SU-DHL-6 (cell line): ENCODE data around the gene PLRG1.

Experiments
- H2AFZ ChIP-seq: fragments of 200-600 bp; sonication (generic); 2 replicates; pipeline ENCODE4 v1.6.1; 2014; ENCODE audit warnings: low read depth, mild to moderate bottlenecking, moderate library complexity, mixed read lengths, antibody characterized with exemption, low read length; ENCODE audit not compliant: severe bottlenecking
- H3F3A ChIP-seq: fragments of 200-600 bp; shearing (Covaris generic); 2 replicates; pipeline ENCODE4 v1.6.0; 2016; ENCODE audit warnings: antibody characterized with exemption, mild to moderate bottlenecking; ENCODE audit not compliant: insufficient read depth
- H3K27ac ChIP-seq: fragments of 200-600 bp; sonication (generic); 2 replicates; pipeline ENCODE4 v1.5.1; 2016; ENCODE audit warnings: low read depth, mild to moderate bottlenecking, low read length, moderate library complexity, mixed read lengths
- H3K27me3 ChIP-seq: fragments of 200-600 bp; sonication (generic), shearing (Covaris generic); 2 replicates; pipeline ENCODE4 v1.6.0; 2014; ENCODE audit warnings: mild to moderate bottlenecking, low read length
- H3K36me3 ChIP-seq: fragments of 200-600 bp; sonication (generic); 2 replicates; pipeline ENCODE4 v1.6.1; 2014; ENCODE audit warnings: mild to moderate bottlenecking, low read length, mixed read lengths
- H3K4me2 ChIP-seq: fragments of 300-600, 200-600 bp; shearing (Covaris generic), sonication (generic); 2 replicates; pipeline ENCODE4 v1.6.0; 2014; ENCODE audit warnings: low read length, low read depth, mild to moderate bottlenecking; ENCODE audit not compliant: poor library complexity, severe bottlenecking
- H3K4me3 ChIP-seq: fragments of 200-600 bp; sonication (generic); 2 replicates; pipeline ENCODE4 v1.5.1; 2014; ENCODE audit warnings: antibody characterized with exemption, low read length, mild to moderate bottlenecking, mixed read lengths; ENCODE audit not compliant: insufficient read depth, poor library complexity, severe bottlenecking
- H3K79me2 ChIP-seq: fragments of 200-600 bp; sonication (generic); 2 replicates; pipeline ENCODE4 v1.6.1; 2014; ENCODE audit warnings: mild to moderate bottlenecking, low read length, moderate library complexity; ENCODE audit not compliant: insufficient read depth
- H3K9ac ChIP-seq: fragments of 200-600 bp; sonication (generic); 2 replicates; pipeline ENCODE4 v1.7.0; 2014; ENCODE audit warnings: mild to moderate bottlenecking, low read length
- H3K9me2 ChIP-seq: fragments of 200-600 bp; sonication (generic); replicated peaks from 2 replicates; pipeline ENCODE4 v1.6.1; 2014; ENCODE audit warnings: low read length; ENCODE audit not compliant: insufficient read depth
- H3K9me3 ChIP-seq: fragments of 200-600 bp; sonication (generic); 2 replicates; pipeline ENCODE4 v1.6.1; 2014; ENCODE audit warnings: low read length, mixed read lengths; ENCODE audit not compliant: insufficient read depth
- H4K20me1 ChIP-seq: fragments of 200-600 bp; sonication (generic); 2 replicates; pipeline ENCODE4 v1.6.1; 2014; ENCODE audit warnings: low read depth, mild to moderate bottlenecking, antibody characterized with exemption, low read length, moderate library complexity, mixed read lengths
- EZH2phosphoT487 ChIP-seq: fragments of 200-600 bp; sonication (generic), shearing (Covaris generic); conservative IDR thresholded peaks from 2 replicates; pipeline ENCODE4 v1.6.1; 2018; ENCODE audit warnings: mild to moderate bottlenecking, antibody characterized with exemption, low read length, moderate library complexity, mixed read lengths
- TF ChIP-seq, protein P1 (sequence below): fragments of 200-600 bp; sonication (generic); IDR thresholded peaks from one replicate; pipeline ENCODE4 v1.5.1; 2017; ENCODE audit warnings: antibody characterized with exemption, mild to moderate bottlenecking, low read length, moderate library complexity; ENCODE audit not compliant: insufficient read depth, poor library complexity, severe bottlenecking

Gene PLRG1

DNA sequence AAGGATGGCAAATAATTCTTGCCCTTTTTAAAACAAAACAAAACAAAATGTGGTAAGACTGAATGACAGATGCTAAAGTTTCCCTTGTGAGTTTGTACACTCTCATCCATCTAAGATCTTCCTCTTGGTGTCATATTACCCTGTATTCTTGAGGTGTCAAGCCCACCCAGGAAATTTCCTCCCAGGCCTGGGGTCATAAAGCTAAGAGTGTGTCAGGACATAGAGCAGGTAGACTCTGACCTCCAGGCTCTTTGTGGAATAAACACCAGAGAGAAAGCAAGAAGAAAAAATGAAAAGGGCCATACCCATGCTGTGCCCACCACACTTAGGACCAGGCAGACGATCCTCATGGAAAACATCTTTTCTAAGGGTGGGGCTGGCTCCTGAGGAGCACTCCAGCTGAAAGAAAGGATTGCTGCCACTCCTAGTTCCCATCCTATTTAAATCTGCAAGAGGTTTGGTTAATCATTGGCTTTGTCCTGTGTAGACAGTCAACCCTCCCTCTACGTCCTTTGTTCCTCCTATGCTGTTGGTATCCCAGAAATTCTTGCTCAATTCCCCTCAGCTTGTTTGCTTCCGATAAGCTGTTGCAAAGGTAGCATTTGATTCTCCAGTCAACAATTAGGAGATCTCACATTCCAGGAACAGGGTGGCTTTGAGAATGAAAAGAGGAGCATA, 40.3 kb upstream of the PLRG1 start, which contains the start of gene FGA:
TSS of gene FGA (minus strand) at position 414 of the 678 bp plus-strand sequence. CDS start at position 359, 55 bp downstream.
- Histone ChIP-seq H2AFZ (no peak within 1 kb of the TSS), H3K4me2 (no peak within 1 kb of the TSS), H3K9me2 (no peaks in the 10 kb centered on the region), H3K9me3 (no peaks in the 10 kb centered on the region), H3F3A (no peaks in the 10 kb centered on the region), H3K9ac (no peak within 1 kb of the TSS), H3K4me3 (no peak within 1 kb of the TSS), H4K20me1 (no peaks in the 10 kb centered on the region), H3K27ac (no peak within 1 kb of the TSS), H3K27me3 (no peaks in the 10 kb centered on the region), H3K36me3 (no peaks in the 10 kb centered on the region), H3K79me2 (no peaks in the 10 kb centered on the region)
- no peak for TF ChIP-seq EZH2phosphoT487
- TF ChIP-seq, protein P1, sequence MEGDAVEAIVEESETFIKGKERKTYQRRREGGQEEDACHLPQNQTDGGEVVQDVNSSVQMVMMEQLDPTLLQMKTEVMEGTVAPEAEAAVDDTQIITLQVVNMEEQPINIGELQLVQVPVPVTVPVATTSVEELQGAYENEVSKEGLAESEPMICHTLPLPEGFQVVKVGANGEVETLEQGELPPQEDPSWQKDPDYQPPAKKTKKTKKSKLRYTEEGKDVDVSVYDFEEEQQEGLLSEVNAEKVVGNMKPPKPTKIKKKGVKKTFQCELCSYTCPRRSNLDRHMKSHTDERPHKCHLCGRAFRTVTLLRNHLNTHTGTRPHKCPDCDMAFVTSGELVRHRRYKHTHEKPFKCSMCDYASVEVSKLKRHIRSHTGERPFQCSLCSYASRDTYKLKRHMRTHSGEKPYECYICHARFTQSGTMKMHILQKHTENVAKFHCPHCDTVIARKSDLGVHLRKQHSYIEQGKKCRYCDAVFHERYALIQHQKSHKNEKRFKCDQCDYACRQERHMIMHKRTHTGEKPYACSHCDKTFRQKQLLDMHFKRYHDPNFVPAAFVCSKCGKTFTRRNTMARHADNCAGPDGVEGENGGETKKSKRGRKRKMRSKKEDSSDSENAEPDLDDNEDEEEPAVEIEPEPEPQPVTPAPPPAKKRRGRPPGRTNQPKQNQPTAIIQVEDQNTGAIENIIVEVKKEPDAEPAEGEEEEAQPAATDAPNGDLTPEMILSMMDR = no peak

DNA sequence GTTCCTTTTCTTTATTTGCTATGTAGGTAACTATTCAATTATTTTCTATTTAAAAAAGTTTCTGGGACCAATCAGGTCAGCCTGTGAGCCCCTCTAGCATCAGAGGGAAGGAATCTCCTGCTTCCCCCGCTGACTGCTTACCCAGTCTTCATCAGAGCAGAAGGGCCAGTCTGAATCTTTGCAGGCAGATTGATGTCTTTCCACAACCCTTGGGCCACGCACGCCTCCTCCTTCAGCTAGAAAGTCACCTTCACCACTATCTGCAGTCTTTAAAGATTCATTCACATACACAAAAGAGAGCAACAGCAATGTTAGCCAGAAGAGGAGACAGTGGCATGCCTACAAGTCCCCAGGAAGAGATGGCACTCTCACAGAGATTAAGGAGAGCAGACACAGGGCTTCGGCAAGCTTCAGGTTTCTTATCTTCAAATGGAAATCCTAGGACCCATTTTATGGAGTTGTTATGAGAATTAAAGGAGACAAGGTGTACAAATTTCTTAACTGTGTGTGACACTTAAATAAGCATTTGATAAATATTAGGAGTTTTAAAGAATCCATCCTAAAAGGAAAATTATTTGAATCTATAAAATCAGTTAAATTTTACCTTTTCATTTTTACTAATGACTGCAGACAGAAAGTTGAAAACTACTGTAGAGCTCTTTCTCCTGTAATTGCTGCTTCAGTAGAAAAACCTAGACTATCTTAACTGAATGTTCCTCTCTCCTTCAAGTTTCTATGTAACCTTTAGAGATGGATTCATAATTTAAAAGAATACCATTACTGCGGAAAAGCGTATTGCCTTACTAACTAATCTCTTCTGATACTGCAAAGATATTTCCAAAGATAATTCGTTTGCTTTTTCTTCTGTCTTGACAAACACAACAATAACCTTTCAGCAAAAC, 39.3 kb upstream of the PLRG1 start:
- TF ChIP-seq, protein P1 = no peak
- TF ChIP-seq EZH2phosphoT487 = no peak
- H3K4me2 ChIP-seq = no peak overlapping the region
- H3K79me2 ChIP-seq = no peaks in the 10 kb centered on the region
- H2AFZ ChIP-seq = no peak overlapping the region
- no peaks in the 10 kb centered on the region for H3K9me3 ChIP-seq
- H3K27ac ChIP-seq = no peak overlapping the region
- no peaks in the 10 kb centered on the region for H3K27me3 ChIP-seq
- H3K36me3 ChIP-seq = no peaks in the 10 kb centered on the region
- no peak overlapping the region for H3K4me3 ChIP-seq
- H3K9ac ChIP-seq = no peak overlapping the region
- H3K9me2 ChIP-seq = no peaks in the 10 kb centered on the region
- no peaks in the 10 kb centered on the region for H3F3A ChIP-seq
- no peaks in the 10 kb centered on the region for H4K20me1 ChIP-seq

DNA sequence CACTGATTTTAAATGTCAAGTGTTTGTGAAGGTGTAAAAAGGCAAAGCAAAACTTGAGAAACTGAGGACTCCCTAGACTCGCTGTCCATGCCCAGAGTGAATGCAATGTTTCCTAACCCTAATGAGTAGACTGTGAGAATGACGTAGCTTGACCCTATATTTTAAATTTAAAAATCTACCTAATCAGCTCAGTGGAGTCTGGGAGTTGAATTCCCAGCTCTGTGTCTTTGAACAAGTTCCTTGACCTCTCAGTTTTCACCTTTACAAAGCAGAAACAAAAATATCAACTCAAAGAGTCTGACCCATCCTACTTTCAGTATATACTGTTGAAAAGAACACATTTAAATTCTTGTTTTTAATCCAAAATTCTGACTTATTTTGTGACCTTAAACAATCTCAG, 38.0 kb upstream of the PLRG1 start:
- Histone ChIP-seq H3K27me3 (no peaks in the 10 kb centered on the region), H4K20me1 (no peaks in the 10 kb centered on the region)

More for the DNA sequence above, 38.0 kb upstream of the PLRG1 start:
- H2AFZ ChIP-seq = no peak overlapping the region
- H3K9me2 ChIP-seq = no peaks in the 10 kb centered on the region
- H3K36me3 ChIP-seq = no peaks in the 10 kb centered on the region
- H3F3A ChIP-seq = no peaks in the 10 kb centered on the region
- no peak overlapping the region for H3K9ac ChIP-seq
- H3K4me3 ChIP-seq = no peak overlapping the region
- TF ChIP-seq, protein P1 = no peak
- no peak for TF ChIP-seq EZH2phosphoT487
- no peaks in the 10 kb centered on the region for H3K9me3 ChIP-seq
- no peak overlapping the region for H3K4me2 ChIP-seq
- H3K79me2 ChIP-seq = no peaks in the 10 kb centered on the region
- no peak overlapping the region for H3K27ac ChIP-seq
